WI38 (cell line): Measurements from ENCODE around the gene CFAP410.

Experiments
- H3K4me3 ChIP-seq: 2 replicates; pipeline ENCODE4 v1.5.1; 2011; ENCODE audit warnings: low read depth, mild to moderate bottlenecking, control low read depth, low read length
- TF ChIP-seq, protein P1 (sequence below): IDR thresholded peaks from 2 replicates; pipeline ENCODE4 v1.5.1; 2012; ENCODE audit warnings: low read depth, mild to moderate bottlenecking, control low read depth, low read length

Gene CFAP410

GRCh38 chr21:44353191-44353970 is 14.2 kb upstream of the CFAP410 start, which contains the start of gene TRPM2:
TRPM2 (plus strand) TSS chr21:44353621; CDS start chr21:44353701, 80 bp downstream.
- H3K4me3 ChIP-seq = no peak within 1 kb of the TSS
- TF ChIP-seq, protein P1, sequence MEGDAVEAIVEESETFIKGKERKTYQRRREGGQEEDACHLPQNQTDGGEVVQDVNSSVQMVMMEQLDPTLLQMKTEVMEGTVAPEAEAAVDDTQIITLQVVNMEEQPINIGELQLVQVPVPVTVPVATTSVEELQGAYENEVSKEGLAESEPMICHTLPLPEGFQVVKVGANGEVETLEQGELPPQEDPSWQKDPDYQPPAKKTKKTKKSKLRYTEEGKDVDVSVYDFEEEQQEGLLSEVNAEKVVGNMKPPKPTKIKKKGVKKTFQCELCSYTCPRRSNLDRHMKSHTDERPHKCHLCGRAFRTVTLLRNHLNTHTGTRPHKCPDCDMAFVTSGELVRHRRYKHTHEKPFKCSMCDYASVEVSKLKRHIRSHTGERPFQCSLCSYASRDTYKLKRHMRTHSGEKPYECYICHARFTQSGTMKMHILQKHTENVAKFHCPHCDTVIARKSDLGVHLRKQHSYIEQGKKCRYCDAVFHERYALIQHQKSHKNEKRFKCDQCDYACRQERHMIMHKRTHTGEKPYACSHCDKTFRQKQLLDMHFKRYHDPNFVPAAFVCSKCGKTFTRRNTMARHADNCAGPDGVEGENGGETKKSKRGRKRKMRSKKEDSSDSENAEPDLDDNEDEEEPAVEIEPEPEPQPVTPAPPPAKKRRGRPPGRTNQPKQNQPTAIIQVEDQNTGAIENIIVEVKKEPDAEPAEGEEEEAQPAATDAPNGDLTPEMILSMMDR = no peak

DNA sequence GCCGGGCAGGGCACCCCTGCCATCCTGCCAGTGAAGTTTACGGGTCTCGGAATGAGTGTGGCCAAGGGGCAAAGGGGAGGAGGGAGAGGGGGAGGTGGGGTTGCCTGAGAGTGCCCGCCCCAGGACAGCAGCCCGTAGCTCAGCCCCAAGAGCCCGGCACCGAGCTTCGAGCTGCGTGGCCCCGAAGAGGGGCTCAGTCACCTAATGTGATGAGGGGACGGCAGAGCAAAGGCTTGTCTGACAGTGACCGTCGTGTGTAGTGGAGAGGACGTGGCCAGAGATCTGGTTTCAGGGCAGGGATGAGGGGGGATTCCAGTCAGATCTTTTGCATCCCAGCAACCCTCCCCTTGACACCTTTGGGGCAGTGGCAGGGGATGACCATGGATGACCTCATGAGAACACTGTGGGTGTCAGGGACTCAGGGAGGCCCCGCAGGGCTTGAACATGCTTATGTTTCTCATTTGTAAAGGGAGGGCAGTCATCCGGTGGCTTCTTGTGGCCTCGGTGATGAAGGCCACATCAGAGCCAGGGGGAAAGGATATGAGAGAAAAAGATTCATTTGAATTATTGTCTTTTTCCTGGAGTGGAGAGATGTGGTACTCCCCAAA is 13.2 kb upstream of the CFAP410 start:
- TF ChIP-seq, protein P1 = no peak
- H3K4me3 ChIP-seq = no peak overlapping the region

GRCh38 chr21:44351535-44352252 is 12.5 kb upstream of the CFAP410 start:
- TF ChIP-seq, protein P1 = no peak
- no peak overlapping the region for H3K4me3 ChIP-seq

- TF ChIP-seq, protein P1 = no peak
- H3K4me3 ChIP-seq = no peak overlapping the region
Measured at GRCh38 chr21:44350773-44351481, 11.7 kb upstream of the CFAP410 start.

- H3K4me3 ChIP-seq = no peak overlapping the region
- TF ChIP-seq, protein P1 = no peak
Measured at GRCh38 chr21:44349847-44350772, 10.9 kb upstream of the CFAP410 start.

DNA sequence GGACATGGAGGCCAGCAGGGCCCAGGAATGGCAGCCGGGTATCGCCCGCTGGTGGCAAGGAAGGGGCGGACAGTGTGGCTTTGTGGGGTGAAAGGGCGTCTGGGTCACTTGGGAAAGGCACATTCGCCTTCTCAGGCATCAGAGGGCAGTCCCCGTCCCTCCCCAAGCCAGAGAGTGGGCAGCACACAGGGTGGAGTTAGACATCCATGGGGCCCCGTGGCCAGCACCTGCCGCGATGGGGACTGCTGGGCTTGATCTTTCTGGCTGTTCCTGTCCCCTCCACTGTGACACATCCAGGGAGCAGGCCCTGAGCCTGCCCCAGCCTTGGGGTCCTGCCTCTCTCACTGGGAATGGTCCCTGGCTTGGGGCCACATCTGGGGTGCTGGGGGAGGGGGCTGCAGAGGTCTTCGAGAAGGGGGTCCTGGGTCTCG is 10.2 kb upstream of the CFAP410 start:
- H3K4me3 ChIP-seq = no peak overlapping the region
- TF ChIP-seq, protein P1 = no peak
